IMR-90 (cell line): Measurements from ENCODE around the gene WDR76. TPM values are rescaled to one million over a fixed set of nuclear protein-coding genes. Genes with fewer than 3 reads are reported as not detected.
A peak's percentile ranks its signal among the peaks of the same experiment; 100 is the strongest.

ENCODE experiments used
- ATAC-seq: fragments of 200-7000 bp; cut with Tn5 transposase; 2 replicates; pipeline ENCODE4 v1.9.1; 2020; ENCODE audit warnings: low read depth, mild to moderate bottlenecking, moderate library complexity
- BruUV-seq: library from RNA; stranded (reverse); fragments of 400-500 nt; replicated peaks from 2 replicates; lab custom pipeline; 2021; lab: Mats Ljungman, UMichigan
- CTCF ChIA-PET: fragments of 300-600 bp; formaldehyde crosslinking; extraction: SDS; loops from one replicate; lab custom pipeline; 2021; ENCODE audit warnings: antibody characterized with exemption; lab: Yijun Ruan, JAX
- POLR2A ChIA-PET: fragments of 300-600 bp; sonication (Branson Sonifier 250); formaldehyde crosslinking; loops from one replicate; lab custom pipeline; 2022; ENCODE audit warnings: antibody characterized with exemption; ENCODE audit not compliant: unreplicated experiment; lab: Charles Lee
- DNase-seq: peaks from one replicate; pipeline ENCODE4 v3.0.0; 2013
- H2AFZ ChIP-seq: replicated peaks from 2 replicates; pipeline ENCODE3; 2013; ENCODE audit warnings: low read length, mild to moderate bottlenecking; ENCODE audit not compliant: poor library complexity
- H2AK5ac ChIP-seq: 2 replicates; pipeline ENCODE4 v1.6.1; 2013; ENCODE audit warnings: low read depth, low read length, inconsistent platforms
- H2AK9ac ChIP-seq: replicated peaks from 2 replicates; pipeline ENCODE3; 2013; ENCODE audit warnings: mild to moderate bottlenecking, low read depth, low read length, moderate library complexity; ENCODE audit not compliant: poor library complexity
- H2BK120ac ChIP-seq: 2 replicates; pipeline ENCODE4 v1.6.1; 2013; ENCODE audit warnings: low read depth, low read length, inconsistent platforms
- H2BK15ac ChIP-seq: 3 replicates; pipeline ENCODE4 v1.6.1; 2013; ENCODE audit warnings: low read depth, low read length, inconsistent platforms
- H2BK20ac ChIP-seq: 2 replicates; pipeline ENCODE4 v1.6.1; 2013; ENCODE audit warnings: low read depth, mild to moderate bottlenecking, inconsistent platforms, low read length, moderate library complexity
- H2BK5ac ChIP-seq: 2 replicates; pipeline ENCODE4 v1.6.1; 2013; ENCODE audit warnings: mild to moderate bottlenecking, low read depth, low read length, inconsistent platforms; ENCODE audit not compliant: poor library complexity, severe bottlenecking
- H3K14ac ChIP-seq: replicated peaks from 2 replicates; pipeline ENCODE4 v1.6.1; 2013; ENCODE audit warnings: low read depth, low read length, inconsistent platforms
- H3K18ac ChIP-seq: 2 replicates; pipeline ENCODE4 v1.6.1; 2013; ENCODE audit warnings: low read depth, low read length, control low read depth
- H3K23ac ChIP-seq: 2 replicates; pipeline ENCODE4 v1.6.1; 2013; ENCODE audit warnings: low read depth, low read length, inconsistent platforms
- H3K27ac ChIP-seq: 2 replicates; pipeline ENCODE4 v1.5.1; 2013; ENCODE audit warnings: mild to moderate bottlenecking, control low read depth, low read length; ENCODE audit not compliant: insufficient read depth
- H3K27me3 ChIP-seq: 2 replicates; pipeline ENCODE4 v1.6.1; 2013; ENCODE audit warnings: low read length; ENCODE audit not compliant: control insufficient read depth, insufficient read depth
- H3K36me3 ChIP-seq: 2 replicates; pipeline ENCODE4 v1.6.1; 2013; ENCODE audit warnings: low read length, mixed read lengths; ENCODE audit not compliant: control insufficient read depth, insufficient read depth
- H3K4ac ChIP-seq: 2 replicates; pipeline ENCODE4 v1.6.1; 2013; ENCODE audit warnings: low read depth, low read length, inconsistent platforms
- H3K4me1 ChIP-seq: 2 replicates; pipeline ENCODE4 v1.6.1; 2013; ENCODE audit warnings: low read length, mixed read lengths; ENCODE audit not compliant: control insufficient read depth, insufficient read depth
- H3K4me2 ChIP-seq: 2 replicates; pipeline ENCODE4 v1.6.1; 2013; ENCODE audit warnings: low read depth, mild to moderate bottlenecking, control low read depth, low read length, moderate library complexity
- H3K4me3 ChIP-seq: 2 replicates; pipeline ENCODE4 v1.5.1; 2013; ENCODE audit warnings: low read depth, mild to moderate bottlenecking, control low read depth, low read length, moderate library complexity; ENCODE audit not compliant: insufficient read depth
- H3K56ac ChIP-seq: 2 replicates; pipeline ENCODE4 v1.6.1; 2013; ENCODE audit warnings: low read length, inconsistent platforms; ENCODE audit not compliant: insufficient read depth; ENCODE audit errors: extremely low read depth
- H3K79me1 ChIP-seq, 2 experiments: 2 replicates each; pipeline ENCODE4 v1.6.1; 2013; ENCODE audit warnings: low read length in 2 of 2, inconsistent platforms in 1 of 2, low read depth in 1 of 2
- H3K9ac ChIP-seq: 2 replicates; pipeline ENCODE4 v1.6.1; 2013; ENCODE audit warnings: low read depth, low read length, control low read depth
- H3K9me1 ChIP-seq: 2 replicates; pipeline ENCODE4 v1.6.1; 2013; ENCODE audit warnings: low read length, inconsistent platforms; ENCODE audit not compliant: insufficient read depth
- H3K9me3 ChIP-seq: 2 replicates; pipeline ENCODE4 v1.6.1; 2013; ENCODE audit warnings: low read length; ENCODE audit not compliant: control insufficient read depth, insufficient read depth
- H4K20me1 ChIP-seq: 2 replicates; pipeline ENCODE4 v1.6.1; 2013; ENCODE audit warnings: low read length, inconsistent platforms; ENCODE audit not compliant: insufficient read depth
- H4K5ac ChIP-seq: 2 replicates; pipeline ENCODE4 v1.6.1; 2013; ENCODE audit warnings: mild to moderate bottlenecking, low read depth, low read length, control low read depth
- H4K8ac ChIP-seq, 2 experiments: 2 replicates each; pipeline ENCODE4 v1.6.1; 2013; ENCODE audit warnings: low read depth in 2 of 2, low read length in 2 of 2, control low read depth in 1 of 2, inconsistent platforms in 1 of 2
- H4K91ac ChIP-seq: 2 replicates; pipeline ENCODE4 v1.6.1; 2013; ENCODE audit warnings: low read depth, low read length, inconsistent platforms; ENCODE audit not compliant: insufficient read depth
- BHLHE40 ChIP-seq: fragments of 150-350 bp; IDR thresholded peaks from 2 replicates; pipeline ENCODE4 v1.6.1; 2016; ENCODE audit warnings: mild to moderate bottlenecking, low read depth, low read length
- CEBPB ChIP-seq: IDR thresholded peaks from 2 replicates; pipeline ENCODE4 v1.6.1; 2012; ENCODE audit warnings: low read depth, low read length, improper control_type of control experiment
- FOS ChIP-seq: fragments of 150-350 bp; IDR thresholded peaks from 2 replicates; pipeline ENCODE4 v1.6.1; 2016; ENCODE audit warnings: low read depth, low read length
- MXI1 ChIP-seq: IDR thresholded peaks from 2 replicates; pipeline ENCODE4 v1.6.1; 2012; ENCODE audit warnings: low read depth, mild to moderate bottlenecking, low read length, moderate library complexity, borderline replicate concordance
- RCOR1 ChIP-seq: IDR thresholded peaks from 2 replicates; pipeline ENCODE4 v1.6.1; 2012; ENCODE audit warnings: mild to moderate bottlenecking, low read length, improper control_type of control experiment; ENCODE audit not compliant: insufficient replicate concordance
- WGBS, 2 experiments: methylation state at CpG; one replicate each; pipeline versions ENCODE4 v1.1.5 to v1.1.7; 2013; ENCODE audit warnings: missing lambda C conversion rate in 2 of 2; ENCODE audit not compliant: insufficient read length in 1 of 2; ENCODE audit errors: extremely low coverage in 2 of 2; 5-methylcytosine and 5-hydroxymethylcytosine counted together
- dilution Hi-C: fragments of 300-500 bp; cut with HindIII; formaldehyde crosslinking; loops from one replicate; pipeline ENCODE4 v1.14.3; 2018; ENCODE audit warnings: low sequenced_read_pairs; ENCODE audit not compliant: unreplicated experiment
- in situ Hi-C: fragments of 300-500 bp; cut with MboI; formaldehyde crosslinking; loops from 3 replicates; pipeline ENCODE4 v1.14.3; 2019; ENCODE audit warnings: low sequenced_read_pairs, inconsistent platforms, mixed read lengths
- intact Hi-C: fragments of 100-400 bp; cut with micrococcal nuclease; formaldehyde crosslinking; loops from 2 replicates; pipeline ENCODE4 v1.10.0; 2022
- polyA plus RNA-seq, 3 experiments: library from polyadenylated mRNA; depleted of rRNA; stranded (reverse); fragments of >200 nt; gene quantifications; 2 replicates each; pipeline ENCODE4 v1.2.3, GENCODE V29; 2012; ENCODE audit warnings: low replicate concordance in 1 of 3
- total RNA-seq: library from RNA; depleted of rRNA; stranded (reverse); fragments of >200 nt; gene quantifications from 2 replicates; pipeline ENCODE4 v1.2.3, GENCODE V29; 2012

The WDR76 gene
- total and polyA plus RNA-seq, 2 of the 4 experiments (the other 2 are of a cell fraction) = 4.8 to 25.8 TPM

DNA sequence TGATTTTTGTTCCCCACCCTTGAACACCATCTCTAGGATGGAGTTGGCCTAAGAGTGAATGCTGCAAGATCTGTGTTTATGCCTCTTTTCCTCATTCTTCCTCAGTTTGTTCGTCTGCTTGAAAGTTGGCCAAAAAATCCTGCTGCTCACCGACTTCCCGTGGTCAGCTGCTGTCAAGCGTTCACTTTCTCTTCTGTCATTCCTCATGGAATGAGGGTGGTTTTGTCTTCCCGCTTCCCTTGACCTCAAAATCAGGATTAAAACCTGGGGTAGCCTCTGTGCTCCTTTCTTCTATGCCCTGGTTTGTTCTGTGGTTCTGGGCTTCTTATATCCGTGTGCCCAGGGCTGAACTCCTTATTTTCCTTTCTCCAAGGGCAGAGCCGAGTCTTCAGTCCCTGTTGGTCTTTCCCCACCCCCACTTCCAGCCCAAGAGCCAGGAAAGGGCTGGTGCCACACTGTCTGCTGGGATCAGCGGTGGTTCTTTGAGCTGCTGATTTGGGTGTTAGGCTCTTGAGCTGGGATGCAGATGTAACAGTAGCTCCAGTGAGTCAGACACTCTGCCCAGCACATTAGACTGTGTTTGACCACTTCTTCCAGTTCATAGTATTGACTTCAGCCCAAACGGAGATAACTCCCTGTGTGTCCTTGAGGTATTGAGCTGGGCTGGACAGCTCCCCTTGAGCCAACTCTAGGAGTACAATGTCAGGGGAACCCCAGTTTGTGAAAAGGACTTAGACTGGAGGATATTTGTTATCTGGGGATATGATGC lies 32.3 kb upstream of the WDR76 start:
- peaks cover 31 to 65% of the 10 kb centered on the region in 2 experiments for H3K79me1 ChIP-seq
- H3K9me3 ChIP-seq = no peaks in the 10 kb centered on the region
- no peak for ATAC-seq
- H3K56ac ChIP-seq = peak overlapping the region; percentile 41; the same call in 1 of the 2 replicates
- no peak overlapping the region for H3K4me3 ChIP-seq
- H3K23ac ChIP-seq = peak overlapping the region; percentile 64
- peak overlapping the region; percentile 1; the same call in 1 of the 2 replicates for H3K4ac ChIP-seq
- in situ Hi-C loops = no loop called here
- ChIA-PET POLR2A (interaction anchor here (0.5 to 1.0 kb wide), 3 partner anchors 11 to 48 kb away, joined by 3 to 7 read pairs (median 4); partner anchors contain the start of genes ELL3 and PDIA3), CTCF (no interaction called here)
- peak overlapping the region; percentile 21; the same call in 1 of the 2 replicates for H3K27ac ChIP-seq
- no CpG with 5 or more reads among the region's 9 CpGs for WGBS, 2 experiments
- H2AFZ ChIP-seq = no peak overlapping the region
- intact Hi-C loops = no loop called here
- no peaks in the 10 kb centered on the region for H3K27me3 ChIP-seq
- H3K4me2 ChIP-seq = peak overlapping the region; percentile 48
- H3K4me1 ChIP-seq = peaks cover 21% of the 10 kb centered on the region
- peaks cover 47% of the 10 kb centered on the region for H4K20me1 ChIP-seq
- H2AK9ac ChIP-seq = peak overlapping the region; percentile 55
- dilution Hi-C loops = no loop called here
- H4K5ac ChIP-seq = no peak overlapping the region
- no TSS peak for BruUV-seq
- H4K8ac ChIP-seq = 0 out of 4 replicates have a peak overlapping the region, but pooled peaks of 1 of the 2 experiments have one; percentile 15
- no peak overlapping the region for H2BK20ac ChIP-seq
- peaks cover 47% of the 10 kb centered on the region for H3K36me3 ChIP-seq
- H2BK5ac ChIP-seq = peak overlapping the region; percentile 12
- DNase-seq = peak; percentile 65
- H3K18ac ChIP-seq = no peak overlapping the region
- H2AK5ac ChIP-seq = no peak overlapping the region
- H3K14ac ChIP-seq = no peak overlapping the region; the same call in 1 of the 2 replicates
- H2BK15ac ChIP-seq = no peak overlapping the region
- TF ChIP-seq FOS (no peak), MXI1 (no peak), RCOR1 (peak; percentile 32), BHLHE40 (no peak), CEBPB (no peak)
- H4K91ac ChIP-seq = no peak overlapping the region
- peaks cover 33% of the 10 kb centered on the region for H3K9me1 ChIP-seq
- no peak overlapping the region for H3K9ac ChIP-seq
- H2BK120ac ChIP-seq = no peak overlapping the region
